GM19099 (cell line): ENCODE data around the gene TBC1D22A.

Experiments
- POLR2A ChIP-seq: IDR thresholded peaks from 3 replicates; pipeline ENCODE4 v1.6.1; 2011; ENCODE audit warnings: low read depth; ENCODE audit not compliant: insufficient read length; ENCODE audit errors: extremely low read depth

Gene TBC1D22A

GRCh38 chr22:46813816-46814597, 51.6 kb downstream of the TBC1D22A start:
- no peak for TF ChIP-seq POLR2A

DNA sequence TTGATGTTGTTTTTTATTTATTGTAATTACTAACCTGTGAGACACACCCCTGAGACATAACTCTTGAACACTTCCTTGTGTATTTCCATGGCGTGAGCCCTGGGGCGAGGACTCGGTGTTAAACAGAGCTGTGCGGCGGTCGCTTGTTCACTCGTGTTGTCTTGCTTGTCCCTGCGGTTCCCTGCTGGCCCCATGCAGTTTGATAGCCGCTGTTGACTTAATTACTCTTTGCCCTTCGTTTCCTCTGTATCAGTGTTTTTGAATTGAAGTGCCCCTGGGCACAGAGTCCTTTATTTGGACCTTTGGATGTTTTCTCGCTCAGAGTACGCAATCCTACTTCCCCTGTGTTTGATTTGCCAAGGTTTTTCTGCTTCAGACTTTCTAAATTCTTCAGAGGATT, 52.7 kb downstream of the TBC1D22A start:
- TF ChIP-seq POLR2A, result no peak

GRCh38 chr22:46815559-46815895, 53.1 kb downstream of the TBC1D22A start:
- TF ChIP-seq POLR2A, result no peak

GRCh38 chr22:46815896-46816731, 53.7 kb downstream of the TBC1D22A start:
- no peak for TF ChIP-seq POLR2A

DNA sequence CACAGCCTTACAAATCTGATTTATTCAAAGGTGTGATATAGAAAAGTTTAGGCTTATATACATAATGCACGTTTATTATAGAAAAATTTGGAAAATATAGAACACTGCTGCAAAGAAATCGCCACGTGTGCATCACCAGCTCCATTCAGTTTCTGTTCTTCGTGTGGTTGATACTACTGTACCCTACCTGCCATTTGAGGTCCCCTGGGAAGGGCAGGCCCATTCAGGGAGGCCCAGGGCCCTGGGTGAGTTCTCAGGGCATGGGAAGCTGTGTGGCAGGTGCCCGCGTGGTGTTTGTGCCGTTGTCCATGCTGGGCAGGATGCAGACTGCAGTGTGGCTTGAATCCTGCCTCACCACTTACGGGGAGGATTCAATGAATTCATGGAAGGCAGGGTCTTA, 60.8 kb downstream of the TBC1D22A start:
- TF ChIP-seq POLR2A, result no peak

- no peak for TF ChIP-seq POLR2A
These were observed 61.2 kb downstream of the TBC1D22A start for GRCh38 chr22:46823654-46824053.

- no peak for TF ChIP-seq POLR2A
These were observed 62.0 kb downstream of the TBC1D22A start for GRCh38 chr22:46824344-46824909.

DNA sequence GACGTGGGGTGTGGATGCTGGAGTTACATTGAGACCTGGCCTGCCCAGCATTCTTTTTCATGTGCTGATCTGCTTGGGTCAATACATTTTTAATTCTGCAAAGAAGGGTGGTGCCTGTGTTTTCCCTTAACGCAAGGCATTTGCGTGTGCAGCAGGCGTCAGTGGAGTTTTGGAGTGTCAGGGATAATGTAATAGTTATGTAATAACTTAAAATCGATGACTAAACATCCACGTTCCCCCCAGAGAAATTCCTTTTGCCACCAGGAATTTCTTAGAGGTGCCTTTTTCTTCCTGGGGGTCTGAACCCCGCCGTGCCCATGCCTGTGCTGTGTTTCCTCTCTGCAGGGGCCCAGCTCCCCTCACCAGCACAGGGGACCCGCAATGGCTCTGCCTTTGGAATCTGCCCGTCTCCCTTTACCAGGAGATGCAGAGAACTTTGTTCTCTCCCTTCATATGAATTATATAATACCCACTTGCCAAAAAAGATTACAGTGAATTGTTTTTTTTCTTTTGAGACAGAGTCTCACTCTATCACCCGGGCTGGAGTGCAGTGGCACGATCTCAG, 62.6 kb downstream of the TBC1D22A start:
- TF ChIP-seq POLR2A, result no peak

- no peak for TF ChIP-seq POLR2A
These were observed 64.1 kb downstream of the TBC1D22A start for GRCh38 chr22:46826438-46827135.

DNA sequence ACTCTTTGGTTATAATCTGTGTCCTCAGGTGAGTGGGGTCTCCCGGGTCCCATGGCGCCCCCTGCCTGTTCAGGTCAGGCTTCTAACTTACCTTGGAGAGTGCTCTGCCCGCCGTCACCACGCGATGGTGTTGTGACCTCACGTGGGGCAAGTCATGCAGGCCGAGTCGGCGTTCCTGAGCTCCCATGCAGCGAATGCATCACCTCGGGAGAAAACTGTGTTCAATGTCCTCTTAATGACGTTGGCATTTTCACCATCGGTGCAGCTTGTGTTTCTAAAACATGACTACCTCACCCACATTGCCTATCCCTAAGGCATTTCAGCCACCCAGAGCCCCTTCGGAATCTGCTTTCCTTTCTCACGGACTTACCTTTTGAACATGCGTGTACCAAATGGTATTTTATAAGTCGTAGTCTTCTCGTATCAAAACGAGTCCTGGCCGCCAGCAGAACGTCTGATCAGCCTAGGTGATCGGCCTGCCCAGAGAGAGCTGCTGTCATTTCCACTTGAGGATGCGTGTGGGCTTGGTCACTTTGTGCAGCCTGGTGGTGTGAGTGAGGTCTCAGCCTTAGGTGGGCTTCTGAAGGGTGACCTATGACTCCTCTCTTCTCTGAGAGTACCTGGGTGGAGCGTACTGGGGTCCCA, 64.8 kb downstream of the TBC1D22A start:
- TF ChIP-seq POLR2A, result no peak

GRCh38 chr22:46827781-46828180, 65.3 kb downstream of the TBC1D22A start:
- TF ChIP-seq POLR2A, result no peak

GRCh38 chr22:46828323-46828900, 66.0 kb downstream of the TBC1D22A start:
- TF ChIP-seq POLR2A, result no peak

DNA sequence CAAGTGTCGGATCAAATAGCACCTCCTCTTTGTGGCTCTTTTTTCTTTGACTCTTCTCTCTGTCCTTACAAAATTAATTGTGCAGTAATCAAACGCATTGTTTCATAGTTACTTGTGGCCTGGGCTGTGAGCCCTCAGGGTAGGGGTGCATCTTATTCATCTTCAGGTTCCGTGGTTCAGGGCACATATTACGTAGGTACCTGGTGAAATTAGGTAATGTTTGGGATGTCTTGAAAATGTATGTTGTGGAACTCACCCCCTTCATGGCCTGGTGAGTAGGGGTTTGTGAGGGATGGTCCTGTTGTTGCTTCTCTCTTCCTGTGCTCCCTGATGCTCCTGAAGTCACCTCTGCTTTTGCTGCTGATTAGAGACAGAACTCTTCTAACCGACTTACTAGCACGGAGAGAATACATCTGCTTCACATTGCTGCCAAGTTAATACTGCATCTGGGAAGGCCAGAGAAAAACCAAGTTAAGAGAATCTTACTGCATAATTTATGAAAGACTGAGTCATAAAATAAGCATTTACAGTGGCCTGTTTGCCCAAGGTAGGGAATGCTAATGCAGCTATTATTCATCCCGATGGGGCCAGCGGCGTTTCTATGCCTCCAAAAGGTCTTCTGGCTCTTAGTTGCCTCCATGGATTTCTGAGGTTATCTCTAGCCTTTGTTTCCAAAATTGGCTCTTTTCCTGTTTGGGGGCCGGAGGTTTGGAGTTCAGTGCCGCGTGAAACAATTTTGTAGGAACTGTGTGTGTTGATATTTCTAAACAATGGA, 66.9 kb downstream of the TBC1D22A start:
- no peak for TF ChIP-seq POLR2A
